Activated CD4-positive, alpha-beta T cell treated with anti-CD3 and anti-CD28 coated beads, Interleukin-2, amount 50 U/mL, for 16 hours (primary cell): ENCODE data around the gene JARID2.

ENCODE experiments used
- DNase-seq: peaks from one replicate; pipeline ENCODE4 v3.0.0-alpha.2; 2020

The JARID2 gene

GRCh38 chr6:15449011-15449410, 203.1 kb downstream of the JARID2 start:
- DNase-seq: no peak

DNA sequence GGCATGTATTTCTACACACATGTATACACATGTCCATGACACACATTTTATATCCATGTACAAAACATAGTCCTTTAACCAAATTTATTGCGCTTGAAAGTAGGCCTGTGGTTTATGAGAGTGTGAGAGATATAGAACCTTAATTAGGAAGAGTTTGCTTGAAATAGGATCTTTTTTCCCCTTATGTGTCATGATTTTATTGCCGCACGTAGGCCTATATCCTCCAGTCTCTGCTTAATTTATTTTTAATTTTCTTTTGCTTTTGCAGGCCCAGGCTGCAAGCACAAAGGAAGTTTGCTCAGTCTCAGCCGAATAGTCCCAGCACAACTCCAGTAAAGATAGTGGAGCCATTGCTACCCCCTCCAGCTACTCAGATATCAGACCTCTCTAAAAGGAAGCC, 205.9 kb downstream of the JARID2 start:
- no peak for DNase-seq

- DNase-seq: no peak
These were observed 206.5 kb downstream of the JARID2 start for GRCh38 chr6:15452182-15452941.

GRCh38 chr6:15453186-15453585, 207.3 kb downstream of the JARID2 start:
- no peak for DNase-seq

GRCh38 chr6:15453622-15454021, 207.8 kb downstream of the JARID2 start:
- no peak for DNase-seq

GRCh38 chr6:15456422-15456821, 210.6 kb downstream of the JARID2 start:
- DNase-seq: no peak

GRCh38 chr6:15457121-15457650, 211.3 kb downstream of the JARID2 start:
- DNase-seq: no peak

- DNase-seq: no peak
These were observed 212.2 kb downstream of the JARID2 start for GRCh38 chr6:15458021-15458459.

DNA sequence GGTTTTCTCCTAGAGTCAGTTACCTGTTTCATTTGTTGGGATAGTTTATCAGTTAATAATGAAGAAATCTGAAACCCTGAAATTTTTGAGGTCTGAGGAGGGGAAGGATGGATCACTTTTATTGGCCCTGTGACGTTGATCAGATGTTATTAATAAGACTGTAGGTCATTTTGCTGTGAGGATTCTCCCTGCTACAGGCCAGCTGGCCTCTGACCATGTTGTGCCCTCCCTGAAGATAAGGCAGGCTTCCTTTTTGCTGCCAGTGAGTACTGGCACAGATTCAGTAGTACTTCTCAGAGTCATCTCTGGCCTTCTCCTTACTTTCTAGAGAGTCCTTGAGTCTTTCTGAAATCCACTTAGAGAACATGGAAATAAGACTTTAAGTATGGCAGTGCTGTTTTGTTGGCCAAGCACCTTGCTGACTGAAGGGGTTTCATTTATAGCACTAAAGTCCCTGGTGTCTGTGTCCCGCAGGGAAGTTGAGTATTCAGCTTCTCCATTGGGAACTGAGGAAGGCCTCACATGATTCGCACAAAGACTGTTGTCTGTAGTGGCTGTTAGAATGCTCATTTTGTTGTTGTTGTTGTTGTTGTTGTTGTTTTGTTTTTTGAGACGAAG, 214.3 kb downstream of the JARID2 start:
- DNase-seq: no peak

DNA sequence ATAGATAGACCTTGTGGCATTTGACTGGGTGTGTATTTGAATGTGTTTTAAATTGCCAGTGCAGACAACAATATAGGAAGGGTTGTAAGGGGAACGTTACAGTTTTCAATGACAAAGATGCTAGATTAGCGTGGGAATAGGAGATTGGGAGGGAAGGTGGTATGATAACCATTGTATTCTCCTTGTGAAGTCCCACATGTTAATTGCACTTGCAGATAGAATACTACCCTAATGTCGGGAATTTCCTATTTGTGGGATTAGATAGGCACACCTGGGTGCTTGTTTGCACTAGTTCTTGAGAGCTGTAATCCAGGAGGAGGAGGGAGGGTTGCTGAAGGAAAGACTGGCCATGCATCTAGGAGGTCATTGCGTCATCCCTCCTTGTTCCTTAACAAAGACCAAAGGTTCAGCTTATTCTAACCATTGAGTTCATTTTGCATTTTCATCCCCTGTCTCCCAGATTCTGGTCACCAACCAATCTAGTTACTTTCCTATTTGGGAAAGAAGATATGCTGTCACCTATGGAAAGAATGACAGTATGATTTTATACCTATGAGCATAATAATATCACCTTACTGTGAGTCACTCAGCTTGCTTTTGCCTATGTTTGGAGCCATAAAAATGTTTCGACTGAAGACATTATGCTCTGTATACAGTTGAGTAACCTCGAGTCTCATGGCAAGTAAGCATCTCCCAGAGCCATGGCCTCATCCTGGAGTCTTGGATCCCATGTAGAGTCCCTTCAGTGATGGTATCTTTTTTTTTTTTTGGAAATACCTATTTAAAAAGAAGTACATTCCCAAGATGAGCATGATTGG, 215.5 kb downstream of the JARID2 start:
- DNase-seq: no peak

- no peak for DNase-seq
These were observed 216.4 kb downstream of the JARID2 start for GRCh38 chr6:15462256-15462655.

- DNase-seq: no peak
These were observed 217.1 kb downstream of the JARID2 start for GRCh38 chr6:15462717-15463525.

DNA sequence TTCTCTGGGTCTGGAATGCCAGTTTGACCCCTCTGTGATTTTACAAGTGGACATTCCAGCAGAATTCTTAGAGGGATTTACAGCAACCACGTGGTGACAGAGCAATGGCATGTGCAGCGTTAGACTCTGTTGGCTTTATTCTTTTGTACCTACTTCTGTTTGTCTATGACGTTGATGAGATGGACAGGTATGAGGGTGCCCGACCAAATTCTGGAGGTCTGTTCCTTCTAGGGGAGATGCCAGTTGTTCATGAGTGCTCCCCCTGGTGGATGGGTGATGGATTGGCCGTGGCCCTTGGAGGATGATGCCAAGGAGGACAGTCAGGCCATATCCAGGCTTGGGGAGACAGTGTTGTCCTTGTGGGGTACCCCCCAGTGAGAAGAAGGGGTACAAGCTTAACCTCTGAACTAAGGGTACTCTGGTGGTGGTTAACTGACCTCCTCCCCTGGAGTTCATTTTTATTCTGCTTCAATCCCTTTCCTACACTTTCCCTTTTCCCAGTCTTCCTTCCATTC, 218.4 kb downstream of the JARID2 start:
- DNase-seq: peak; percentile 60

DNA sequence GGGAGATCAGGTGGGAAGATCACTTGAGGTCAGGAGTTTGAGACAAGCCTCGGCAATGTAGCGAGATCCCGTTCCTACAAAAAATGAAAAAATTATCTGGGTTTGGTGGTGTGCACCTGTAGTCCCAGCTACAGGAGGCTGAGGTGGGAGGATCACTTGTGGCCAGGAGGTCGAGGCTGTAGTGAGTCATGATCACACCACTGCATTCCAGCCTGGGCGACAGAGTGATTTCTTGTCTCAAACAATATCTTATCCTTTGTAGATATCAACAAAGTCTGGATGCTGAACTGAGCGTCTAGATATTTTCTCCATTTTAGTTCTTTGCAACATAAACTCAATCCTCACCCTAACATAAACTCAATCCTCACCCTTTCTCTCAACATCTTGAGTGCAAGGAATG, 219.3 kb downstream of the JARID2 start:
- DNase-seq: no peak

DNA sequence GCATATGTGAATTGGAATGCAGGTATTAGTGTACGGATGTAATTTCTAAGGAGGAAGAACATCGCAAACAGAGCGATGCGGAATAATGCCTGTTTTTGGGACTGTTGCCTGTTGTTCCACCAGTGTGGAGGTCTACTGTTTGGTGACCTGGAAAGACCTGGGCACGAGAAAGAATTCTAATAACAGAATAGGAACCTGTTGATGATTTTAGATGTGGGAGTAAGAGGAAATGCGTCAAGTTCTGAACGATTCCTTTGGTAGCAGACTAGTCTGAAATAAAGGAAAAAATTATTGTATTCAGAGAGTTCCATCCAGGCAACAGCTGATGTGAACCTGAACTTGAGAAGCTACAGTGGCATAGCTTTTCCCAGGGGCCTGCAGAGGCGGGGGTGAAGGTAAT, 224.9 kb downstream of the JARID2 start:
- no peak for DNase-seq

DNA sequence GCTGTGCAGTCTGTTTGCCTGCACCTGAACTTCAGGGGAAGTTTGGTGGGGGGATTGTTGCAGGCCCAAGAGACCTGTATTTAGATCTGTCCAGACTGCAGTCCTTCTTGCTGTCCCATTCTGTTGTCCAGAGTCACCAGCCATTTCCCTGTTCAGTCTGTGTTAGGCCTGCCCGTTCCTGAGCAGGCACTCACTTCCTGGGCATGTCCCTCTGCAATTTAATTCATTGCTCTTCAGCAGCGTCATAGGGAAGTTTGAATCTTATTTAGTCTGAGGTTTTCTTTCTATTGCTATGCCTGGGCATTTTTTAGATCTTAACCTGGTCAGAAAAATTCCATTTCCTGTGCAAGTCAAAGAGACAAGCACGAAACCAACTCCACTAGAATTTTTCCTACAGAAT, 226.8 kb downstream of the JARID2 start:
- DNase-seq: no peak

DNA sequence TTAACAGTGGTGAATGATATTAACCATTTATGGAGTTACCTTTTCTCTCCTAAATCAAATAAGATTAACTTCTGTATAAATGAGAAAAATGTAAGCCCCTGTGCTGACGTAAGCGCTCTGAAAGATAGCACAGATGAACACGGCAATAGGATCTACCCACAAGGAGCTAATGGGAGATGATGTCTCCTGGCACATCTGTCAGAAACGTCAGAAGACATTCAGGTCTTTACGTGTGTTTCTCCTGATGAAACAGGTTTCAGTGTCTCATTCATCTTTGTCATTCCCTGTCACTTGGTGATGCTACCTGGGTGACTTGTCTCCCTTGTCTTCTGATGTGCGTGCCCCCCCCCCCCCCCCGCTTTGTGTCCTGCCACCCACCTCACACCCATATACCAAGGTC, 227.3 kb downstream of the JARID2 start:
- no peak for DNase-seq

DNA sequence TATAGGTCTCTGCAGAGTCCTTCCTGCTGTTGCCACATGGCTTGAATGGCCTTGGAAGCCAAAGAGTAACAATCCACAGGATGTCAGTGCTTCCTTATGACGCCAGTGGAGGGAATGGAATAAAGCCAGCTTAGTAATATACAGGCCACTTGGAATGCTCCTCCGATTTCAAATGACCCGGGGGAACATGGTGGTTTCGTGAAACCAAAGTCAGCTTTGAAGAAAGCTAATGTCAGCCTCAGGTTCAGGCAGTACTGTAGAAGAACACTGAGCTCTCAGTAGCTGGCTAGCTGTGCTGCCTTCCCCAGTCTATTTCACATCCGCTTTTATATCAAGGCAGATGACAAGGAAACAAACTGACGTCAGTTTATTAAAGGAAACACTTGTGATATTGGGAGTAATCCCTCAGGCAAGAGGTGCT, 227.9 kb downstream of the JARID2 start:
- DNase-seq: no peak

DNA sequence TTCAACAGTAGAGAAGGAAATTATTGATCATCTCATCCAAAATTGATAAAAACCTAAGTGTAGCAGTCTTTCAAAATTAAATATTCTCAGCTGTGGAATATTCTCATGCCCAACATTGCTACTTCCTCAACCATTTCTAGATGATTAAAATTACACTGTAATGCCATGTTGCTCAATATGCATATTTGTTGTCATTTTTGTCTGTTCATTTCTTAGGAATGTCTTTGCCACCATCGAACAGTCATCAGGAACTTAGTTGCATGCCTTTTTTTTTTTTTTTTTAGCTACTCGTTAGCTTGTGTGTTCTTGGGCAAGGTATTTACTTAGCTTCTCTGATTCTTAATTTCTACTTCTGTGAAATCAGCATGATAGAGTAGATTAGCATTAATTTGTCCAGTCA, 228.3 kb downstream of the JARID2 start:
- DNase-seq: no peak

DNA sequence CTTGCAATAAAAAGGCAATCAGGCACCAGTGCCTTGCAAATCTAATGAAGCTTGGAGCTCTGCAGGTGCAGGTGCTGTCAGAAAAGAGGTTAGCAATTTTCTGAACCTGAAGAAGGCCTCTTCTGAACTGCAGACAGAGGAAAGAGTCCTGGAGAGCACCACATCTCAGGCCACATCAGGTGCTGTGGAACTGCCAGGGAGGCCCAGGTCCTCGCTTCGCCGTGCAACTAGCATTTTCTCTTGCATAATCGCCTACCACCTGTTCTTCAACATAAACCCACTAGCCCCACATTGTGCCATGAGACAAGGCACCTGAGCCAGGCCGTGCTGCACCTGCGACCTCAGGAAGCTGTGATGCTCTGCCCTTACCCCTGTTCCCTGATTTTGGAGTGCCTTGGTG, 229.4 kb downstream of the JARID2 start:
- DNase-seq: no peak

- DNase-seq: no peak
These were observed 230.0 kb downstream of the JARID2 start for GRCh38 chr6:15475872-15476271.

GRCh38 chr6:15476631-15477380, 230.9 kb downstream of the JARID2 start:
- no peak for DNase-seq
